ENCODE results near the gene STK32C. TPM values are rescaled to one million over a fixed set of nuclear protein-coding genes. Genes with fewer than 3 reads are reported as not detected.

STK32C gene
- total and polyA plus RNA-seq, 12 donors = 2.7 to 8.9 (median 5.7) TPM

DNA sequence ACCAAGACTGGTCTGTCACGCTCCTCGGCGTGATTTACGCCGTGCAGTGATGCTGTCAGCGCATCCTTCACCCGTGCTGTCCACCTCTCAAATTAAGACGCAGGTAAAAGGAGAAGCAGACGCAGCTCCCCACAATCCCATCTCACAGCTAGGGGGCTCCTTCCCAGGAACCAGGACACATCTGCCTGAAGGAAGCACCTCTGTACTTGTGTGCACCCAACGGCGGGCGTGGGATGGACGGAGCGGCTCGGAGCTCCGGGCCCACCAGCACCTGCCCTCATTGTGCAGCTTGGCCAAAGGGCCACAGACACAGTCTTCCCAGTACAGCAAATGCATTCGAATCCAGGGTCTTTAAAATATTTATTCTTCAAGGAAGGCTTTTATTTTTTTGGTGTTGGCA lies 55.3 kb downstream of the STK32C start:
- intact Hi-C loops (cut with DNase I) = no loop called here
- whole genome bisulfite sequencing, 2 donors = 92 to 93% methylated on average over 17 of the region's 17 CpGs
- TF ChIP-seq, protein P1, sequence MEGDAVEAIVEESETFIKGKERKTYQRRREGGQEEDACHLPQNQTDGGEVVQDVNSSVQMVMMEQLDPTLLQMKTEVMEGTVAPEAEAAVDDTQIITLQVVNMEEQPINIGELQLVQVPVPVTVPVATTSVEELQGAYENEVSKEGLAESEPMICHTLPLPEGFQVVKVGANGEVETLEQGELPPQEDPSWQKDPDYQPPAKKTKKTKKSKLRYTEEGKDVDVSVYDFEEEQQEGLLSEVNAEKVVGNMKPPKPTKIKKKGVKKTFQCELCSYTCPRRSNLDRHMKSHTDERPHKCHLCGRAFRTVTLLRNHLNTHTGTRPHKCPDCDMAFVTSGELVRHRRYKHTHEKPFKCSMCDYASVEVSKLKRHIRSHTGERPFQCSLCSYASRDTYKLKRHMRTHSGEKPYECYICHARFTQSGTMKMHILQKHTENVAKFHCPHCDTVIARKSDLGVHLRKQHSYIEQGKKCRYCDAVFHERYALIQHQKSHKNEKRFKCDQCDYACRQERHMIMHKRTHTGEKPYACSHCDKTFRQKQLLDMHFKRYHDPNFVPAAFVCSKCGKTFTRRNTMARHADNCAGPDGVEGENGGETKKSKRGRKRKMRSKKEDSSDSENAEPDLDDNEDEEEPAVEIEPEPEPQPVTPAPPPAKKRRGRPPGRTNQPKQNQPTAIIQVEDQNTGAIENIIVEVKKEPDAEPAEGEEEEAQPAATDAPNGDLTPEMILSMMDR (IDR thresholded peaks at IDR 0.05) = no peak
- H3K4me3 ChIP-seq = no peak overlapping the region
- DNase-seq = no peak
- H3K27ac ChIP-seq = no peak overlapping the region
- H3K4me1 ChIP-seq = peaks cover 0 to 6% (median 0%) of the 10 kb centered on the region in 9 donors
- H3K36me3 ChIP-seq = no peaks in the 10 kb centered on the region
- no peak for ATAC-seq
- H3K27me3 ChIP-seq = peaks cover 0 to 3% (median 0%) of the 10 kb centered on the region in 7 donors
- H3K9me3 ChIP-seq = no peaks in the 10 kb centered on the region

DNA sequence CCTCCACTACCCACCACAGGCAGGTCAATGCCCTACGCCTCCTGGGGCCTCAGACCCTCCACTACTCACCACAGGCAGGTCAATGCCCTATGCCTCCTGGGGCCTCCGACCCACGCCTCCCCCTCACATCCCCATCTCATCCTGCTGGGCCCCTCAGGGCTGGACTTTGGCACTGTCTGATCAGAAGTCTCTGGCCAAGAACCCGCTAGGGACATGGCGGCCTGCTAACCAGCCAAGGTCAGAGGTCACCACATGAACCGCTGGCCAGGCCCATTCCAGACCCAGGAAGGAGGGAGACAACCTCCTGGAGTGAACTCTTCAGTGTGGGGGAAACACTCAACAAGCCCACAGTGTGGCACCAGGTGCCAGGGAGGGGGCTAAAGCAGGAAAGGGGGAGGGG lies 55.8 kb downstream of the STK32C start:
- intact Hi-C loops (cut with DNase I) = no loop called here
- ATAC-seq (no peak), DNase-seq (no peak)
- peaks cover 0 to 6% (median 0%) of the 10 kb centered on the region in 9 donors for H3K4me1 ChIP-seq
- H3K4me3 ChIP-seq = no peak overlapping the region
- H3K9me3 ChIP-seq = no peaks in the 10 kb centered on the region
- no peak overlapping the region for H3K27ac ChIP-seq
- peaks cover 0 to 3% (median 0%) of the 10 kb centered on the region in 7 donors for H3K27me3 ChIP-seq
- TF ChIP-seq, protein P1 (IDR thresholded peaks at IDR 0.05) = no peak
- WGBS, 2 donors = 95% methylated on average over 6 of the region's 6 CpGs
- H3K36me3 ChIP-seq = no peaks in the 10 kb centered on the region

DNA sequence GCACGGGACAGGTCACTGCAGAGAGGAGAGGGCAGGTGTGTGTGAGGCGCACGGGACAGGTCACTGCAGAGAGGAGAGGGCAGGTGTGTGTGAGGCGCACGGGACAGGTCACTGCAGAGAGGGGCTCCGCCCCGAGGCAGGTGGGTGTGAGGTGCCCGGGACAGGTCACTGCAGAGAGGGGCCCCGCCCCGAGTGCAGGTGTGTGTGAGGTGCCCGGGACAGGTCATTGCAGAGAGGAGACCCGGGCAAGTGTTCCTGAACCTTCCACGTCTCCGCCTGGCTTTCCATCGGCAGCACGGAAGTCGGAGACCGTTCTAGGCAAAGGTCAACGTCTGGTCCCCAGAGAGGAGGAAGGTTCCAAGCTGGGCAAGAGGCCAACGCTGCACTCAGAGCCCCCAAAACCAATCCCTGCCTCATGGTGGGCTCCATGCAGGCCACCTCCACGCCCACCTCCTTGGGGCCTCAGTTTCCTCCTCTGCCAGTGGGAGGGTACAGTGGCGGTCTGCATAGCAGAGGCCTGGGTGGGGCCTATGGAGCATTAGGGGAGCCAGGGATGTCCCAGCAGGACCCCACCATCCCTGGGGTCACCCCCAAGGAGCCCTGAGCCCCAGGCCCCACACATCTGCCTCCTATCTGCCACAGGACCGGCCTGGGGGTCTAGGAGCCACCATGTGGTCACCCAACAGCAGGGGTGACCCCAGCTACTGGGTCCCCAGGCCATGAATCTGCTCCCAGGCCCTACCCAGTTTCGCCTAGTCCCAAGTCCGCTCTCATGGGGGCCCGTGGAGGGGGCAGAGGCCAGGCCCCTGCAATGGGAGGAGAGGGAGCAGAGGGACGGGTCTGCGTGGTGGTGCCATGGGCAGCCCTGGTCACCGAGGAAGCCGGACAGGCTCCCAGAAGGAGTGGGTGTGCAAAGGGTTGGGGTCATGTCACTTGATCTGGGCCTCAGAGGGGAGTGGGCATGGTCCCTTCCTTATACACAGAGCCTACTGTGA lies 57.0 kb downstream of the STK32C start:
- H3K4me1 ChIP-seq = peaks cover 0 to 6% (median 0%) of the 10 kb centered on the region in 9 donors
- no peak overlapping the region for H3K4me3 ChIP-seq
- H3K27me3 ChIP-seq = peaks cover 0 to 3% (median 0%) of the 10 kb centered on the region in 7 donors
- 87% methylated on average over 27 of the region's 30 CpGs for WGBS, 2 donors
- H3K9me3 ChIP-seq = no peaks in the 10 kb centered on the region
- TF ChIP-seq, protein P1 (IDR thresholded peaks at IDR 0.05) = no peak
- intact Hi-C loops (cut with DNase I) = no loop called here
- DNase-seq (no peak), ATAC-seq (no peak)
- H3K36me3 ChIP-seq = no peaks in the 10 kb centered on the region
- H3K27ac ChIP-seq = no peak overlapping the region

DNA sequence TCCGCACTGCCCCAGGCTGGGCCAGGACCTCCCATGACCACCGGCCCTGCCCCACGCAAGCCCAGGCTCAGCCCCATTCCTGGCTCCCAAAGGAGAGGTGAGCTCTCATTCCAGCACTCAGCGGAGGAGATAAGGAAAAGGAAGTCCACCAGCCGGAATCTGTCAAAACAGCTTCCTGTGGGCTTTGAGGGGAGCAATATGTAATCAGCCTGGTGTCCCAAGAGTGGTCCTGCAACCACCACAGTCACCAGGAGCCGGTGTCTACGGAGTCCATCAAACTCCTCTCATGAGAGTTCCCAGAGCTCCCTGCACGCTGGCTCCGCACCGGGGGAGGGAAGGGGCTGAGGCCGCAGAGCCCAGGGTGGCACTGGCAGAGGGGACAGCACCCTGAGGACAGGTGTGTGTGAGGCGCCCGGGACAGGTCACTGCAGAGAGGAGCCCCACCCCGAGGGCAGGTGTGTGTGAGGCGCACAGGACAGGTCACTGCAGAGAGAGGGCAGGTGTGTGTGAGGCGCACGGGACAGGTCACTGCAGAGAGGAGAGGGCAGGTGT lies 57.9 kb downstream of the STK32C start:
- Histone ChIP-seq H3K27ac (no peak overlapping the region), H3K4me3 (no peak overlapping the region), H3K9me3 (no peaks in the 10 kb centered on the region), H3K36me3 (no peaks in the 10 kb centered on the region), H3K4me1 (peaks cover 0 to 6% (median 0%) of the 10 kb centered on the region in 9 donors), H3K27me3 (peaks cover 0 to 3% (median 0%) of the 10 kb centered on the region in 7 donors)
- TF ChIP-seq, protein P1 (IDR thresholded peaks at IDR 0.05) = no peak
- WGBS, 2 donors = 64% methylated on average over 17 of the region's 17 CpGs
- ATAC-seq = no peak
- intact Hi-C loops (cut with DNase I) = no loop called here
- no peak for DNase-seq

Measured in heart right ventricle (tissue), 16 donors.